ENCODE measurements around the gene CXCL13. TPM values are rescaled to one million over a fixed set of nuclear protein-coding genes. Genes with fewer than 3 reads are reported as not detected.

CXCL13 gene
- total RNA-seq, 1 experiment from 2014 or later = not detected

DNA sequence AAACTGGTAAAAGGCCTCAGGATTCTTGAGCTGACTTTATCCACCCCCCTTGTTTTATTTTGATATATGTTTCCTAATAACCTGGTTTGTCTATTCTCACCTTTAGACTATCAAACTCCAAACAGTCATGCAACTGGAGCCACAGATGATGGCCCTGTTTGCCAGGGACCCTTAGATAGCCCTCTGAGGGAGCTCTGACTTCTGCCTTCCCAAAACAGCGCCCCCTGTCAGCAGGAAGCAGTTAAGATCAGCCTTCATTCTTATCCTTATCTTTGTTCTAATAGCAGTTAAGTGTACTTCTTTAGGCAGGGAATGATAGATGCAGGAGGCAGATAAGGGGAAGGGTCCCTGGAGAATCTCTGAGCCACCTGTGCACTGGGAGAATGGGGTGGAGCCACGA, 27.5 kb upstream of the CXCL13 start:
- H3K27me3 ChIP-seq (replicated peaks; ENCODE audit: insufficient read depth, low read depth, low read length, poor library complexity) = no peaks in the 10 kb centered on the region
- no peak for DNase-seq (ENCODE audit: low spot score)
- TF ChIP-seq CTCF (conservative IDR thresholded peaks at IDR 0.05; ENCODE audit: low read depth, low read length) (peak; percentile 38), EZH2 (IDR thresholded peaks at IDR 0.05; ENCODE audit: borderline replicate concordance, low read depth, low read length, poor library complexity, severe bottlenecking) (no peak)
- no peaks in the 10 kb centered on the region for H3K36me3 ChIP-seq (ENCODE audit: insufficient read depth, low read length, poor library complexity, severe bottlenecking)
- ChIA-PET POLR2A (ENCODE audit: low non-redundant PET) (no interaction called here), CTCF (no interaction called here)
- no peak overlapping the region for H3K4me3 ChIP-seq (ENCODE audit: low read depth, low read length, poor library complexity, severe bottlenecking)
- intact Hi-C loops (cut with micrococcal nuclease; ENCODE audit: unreplicated experiment) = no loop called here
- H3K27ac ChIP-seq (ENCODE audit: low read depth, low read length, poor library complexity, severe bottlenecking) = no peak overlapping the region
- H3K9me3 ChIP-seq (ENCODE audit: low read depth, low read length, poor library complexity, severe bottlenecking) = no peaks in the 10 kb centered on the region
- no peaks in the 10 kb centered on the region for H3K4me1 ChIP-seq (ENCODE audit: insufficient read depth, low read length, poor library complexity, severe bottlenecking)
- BruUV-seq (replicated peaks) = no TSS peak

- no peaks in the 10 kb centered on the region for H3K9me3 ChIP-seq (ENCODE audit: low read depth, low read length, poor library complexity, severe bottlenecking)
- H3K27ac ChIP-seq (ENCODE audit: low read depth, low read length, poor library complexity, severe bottlenecking) = no peak overlapping the region
- no TSS peak for BruUV-seq (replicated peaks)
- H3K4me3 ChIP-seq (ENCODE audit: low read depth, low read length, poor library complexity, severe bottlenecking) = no peak overlapping the region
- no peaks in the 10 kb centered on the region for H3K36me3 ChIP-seq (ENCODE audit: insufficient read depth, low read length, poor library complexity, severe bottlenecking)
- no peaks in the 10 kb centered on the region for H3K27me3 ChIP-seq (replicated peaks; ENCODE audit: insufficient read depth, low read depth, low read length, poor library complexity)
- no peaks in the 10 kb centered on the region for H3K4me1 ChIP-seq (ENCODE audit: insufficient read depth, low read length, poor library complexity, severe bottlenecking)
- DNase-seq (ENCODE audit: low spot score) = peak; percentile 1
- intact Hi-C loops (cut with micrococcal nuclease; ENCODE audit: unreplicated experiment) = no loop called here
- TF ChIP-seq CTCF (conservative IDR thresholded peaks at IDR 0.05; ENCODE audit: low read depth, low read length) (no peak), EZH2 (IDR thresholded peaks at IDR 0.05; ENCODE audit: borderline replicate concordance, low read depth, low read length, poor library complexity, severe bottlenecking) (no peak)
- ChIA-PET POLR2A (ENCODE audit: low non-redundant PET) (no interaction called here), CTCF (no interaction called here)
These were observed 26.1 kb upstream of the CXCL13 start for GRCh38 chr4:77579406-77580076.

GRCh38 chr4:77581724-77582123, 23.9 kb upstream of the CXCL13 start:
- no TSS peak for BruUV-seq (replicated peaks)
- H3K4me1 ChIP-seq (ENCODE audit: insufficient read depth, low read length, poor library complexity, severe bottlenecking) = no peaks in the 10 kb centered on the region
- H3K27me3 ChIP-seq (replicated peaks; ENCODE audit: insufficient read depth, low read depth, low read length, poor library complexity) = no peaks in the 10 kb centered on the region
- no peak for TF ChIP-seq EZH2 (IDR thresholded peaks at IDR 0.05; ENCODE audit: borderline replicate concordance, low read depth, low read length, poor library complexity, severe bottlenecking)
- TF ChIP-seq CTCF (conservative IDR thresholded peaks at IDR 0.05; ENCODE audit: low read depth, low read length) = no peak
- H3K9me3 ChIP-seq (ENCODE audit: low read depth, low read length, poor library complexity, severe bottlenecking) = no peaks in the 10 kb centered on the region
- no peak overlapping the region for H3K4me3 ChIP-seq (ENCODE audit: low read depth, low read length, poor library complexity, severe bottlenecking)
- no peak overlapping the region for H3K27ac ChIP-seq (ENCODE audit: low read depth, low read length, poor library complexity, severe bottlenecking)
- H3K36me3 ChIP-seq (ENCODE audit: insufficient read depth, low read length, poor library complexity, severe bottlenecking) = no peaks in the 10 kb centered on the region
- POLR2A ChIA-PET (ENCODE audit: low non-redundant PET) = no interaction called here
- no peak for DNase-seq (ENCODE audit: low spot score)
- intact Hi-C loops (cut with micrococcal nuclease; ENCODE audit: unreplicated experiment) = no loop called here
- CTCF ChIA-PET = no interaction called here

Data from A673 (cell line).